Liver (tissue), 3 donors: ENCODE results near the gene ANTXR2.

Experiments
- ATF3 ChIP-seq: IDR thresholded peaks from 2 replicates; pipeline ENCODE4 v1.6.1; 2016; ENCODE audit warnings: antibody characterized with exemption
- EGR1 ChIP-seq, 2 donors: IDR thresholded peaks; 2 replicates each; pipeline ENCODE4 v1.6.1; 2016 to 2018; ENCODE audit warnings: antibody characterized with exemption in 2 of 2, low read depth in 2 of 2
- RAD21 ChIP-seq, 2 donors: IDR thresholded peaks; 2 replicates each; pipeline ENCODE4 v1.6.1; 2016; ENCODE audit warnings: antibody characterized with exemption in 2 of 2, mild to moderate bottlenecking in 2 of 2
- YY1 ChIP-seq: IDR thresholded peaks from 2 replicates; pipeline ENCODE4 v1.6.1; 2016; ENCODE audit warnings: antibody characterized with exemption, mild to moderate bottlenecking
- TF ChIP-seq, protein P1 (sequence below): fragments of 150-350 bp; IDR thresholded peaks from 2 replicates; pipeline ENCODE4 v1.5.1; 2017; ENCODE audit warnings: improper control_type of control experiment, low read depth, low read length; ENCODE audit not compliant: missing input control
- donor health status: healthy.
- donor health status: healthy.

- no peak for TF ChIP-seq ATF3
- TF ChIP-seq, protein P1, sequence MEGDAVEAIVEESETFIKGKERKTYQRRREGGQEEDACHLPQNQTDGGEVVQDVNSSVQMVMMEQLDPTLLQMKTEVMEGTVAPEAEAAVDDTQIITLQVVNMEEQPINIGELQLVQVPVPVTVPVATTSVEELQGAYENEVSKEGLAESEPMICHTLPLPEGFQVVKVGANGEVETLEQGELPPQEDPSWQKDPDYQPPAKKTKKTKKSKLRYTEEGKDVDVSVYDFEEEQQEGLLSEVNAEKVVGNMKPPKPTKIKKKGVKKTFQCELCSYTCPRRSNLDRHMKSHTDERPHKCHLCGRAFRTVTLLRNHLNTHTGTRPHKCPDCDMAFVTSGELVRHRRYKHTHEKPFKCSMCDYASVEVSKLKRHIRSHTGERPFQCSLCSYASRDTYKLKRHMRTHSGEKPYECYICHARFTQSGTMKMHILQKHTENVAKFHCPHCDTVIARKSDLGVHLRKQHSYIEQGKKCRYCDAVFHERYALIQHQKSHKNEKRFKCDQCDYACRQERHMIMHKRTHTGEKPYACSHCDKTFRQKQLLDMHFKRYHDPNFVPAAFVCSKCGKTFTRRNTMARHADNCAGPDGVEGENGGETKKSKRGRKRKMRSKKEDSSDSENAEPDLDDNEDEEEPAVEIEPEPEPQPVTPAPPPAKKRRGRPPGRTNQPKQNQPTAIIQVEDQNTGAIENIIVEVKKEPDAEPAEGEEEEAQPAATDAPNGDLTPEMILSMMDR, result no peak
- no peak for TF ChIP-seq RAD21 (IDR thresholded peaks at IDR 0.05)
- no peak for TF ChIP-seq EGR1 (IDR thresholded peaks at IDR 0.05; ENCODE audit: low read depth in 2 of 2)
- no peak for TF ChIP-seq YY1
Observed at GRCh38 chr4:80008971-80009370, 64.1 kb downstream of the ANTXR2 start.
